ENCODE results near the gene ABCB8. TPM values are rescaled to one million over a fixed set of nuclear protein-coding genes. Genes with fewer than 3 reads are reported as not detected.

Gene ABCB8
- total and polyA plus RNA-seq, 9 of the 15 experiments (the other 6 are each of a cell fraction or from before 2014, with no cell fraction given), result 7.6 to 106 (median 36.3) TPM

GRCh38 chr7:151010307-151011096 is 17.7 kb upstream of the ABCB8 start (continued):
- TF ChIP-seq TEAD1 (CRISPR knock-in tag; IDR thresholded peaks at IDR 0.05) (peak in 1 of 2 experiments; percentile 21; a peak in 1 of 4 replicates), BRCA1 (IDR thresholded peaks at IDR 0.05) (no peak), BRCA1 (CRISPR knock-in tag; IDR thresholded peaks at IDR 0.05) (no peak), FOS (IDR thresholded peaks at IDR 0.05; ENCODE audit: extremely low read depth, insufficient read length) (no peak), BRD4 (IDR thresholded peaks at IDR 0.05) (no peak), ZBED1 (IDR thresholded peaks at IDR 0.05) (no peak), CBFB (CRISPR knock-in tag; IDR thresholded peaks at IDR 0.05) (no peak; the same call in 1 of the 2 replicates), CHAMP1 (IDR thresholded peaks at IDR 0.05) (no peak), MEF2D (tag; conservative IDR thresholded peaks at IDR 0.05; ENCODE audit: low read depth) (no peak), POLR2AphosphoS5 (IDR thresholded peaks at IDR 0.05; ENCODE audit: control insufficient read depth, insufficient read depth, low read depth, low read length) (peak; percentile 9; the same call in 1 of the 2 replicates), DNMT1 (IDR thresholded peaks at IDR 0.05) (no peak), THAP12 (CRISPR knock-in tag; IDR thresholded peaks at IDR 0.05) (peak; percentile 68; the same call in 1 of the 2 replicates), ZNF408 (CRISPR knock-in tag; IDR thresholded peaks at IDR 0.05; ENCODE audit: low read depth) (no peak), DDX20 (tag; IDR thresholded peaks at IDR 0.05; ENCODE audit: low read depth) (no peak), KDM1A (IDR thresholded peaks at IDR 0.05) (no peak)
- TF ChIP-seq, protein P1, sequence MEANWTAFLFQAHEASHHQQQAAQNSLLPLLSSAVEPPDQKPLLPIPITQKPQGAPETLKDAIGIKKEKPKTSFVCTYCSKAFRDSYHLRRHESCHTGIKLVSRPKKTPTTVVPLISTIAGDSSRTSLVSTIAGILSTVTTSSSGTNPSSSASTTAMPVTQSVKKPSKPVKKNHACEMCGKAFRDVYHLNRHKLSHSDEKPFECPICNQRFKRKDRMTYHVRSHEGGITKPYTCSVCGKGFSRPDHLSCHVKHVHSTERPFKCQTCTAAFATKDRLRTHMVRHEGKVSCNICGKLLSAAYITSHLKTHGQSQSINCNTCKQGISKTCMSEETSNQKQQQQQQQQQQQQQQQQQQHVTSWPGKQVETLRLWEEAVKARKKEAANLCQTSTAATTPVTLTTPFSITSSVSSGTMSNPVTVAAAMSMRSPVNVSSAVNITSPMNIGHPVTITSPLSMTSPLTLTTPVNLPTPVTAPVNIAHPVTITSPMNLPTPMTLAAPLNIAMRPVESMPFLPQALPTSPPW (CRISPR knock-in tag; IDR thresholded peaks at IDR 0.05), result peak; percentile 23; the same call in 1 of the 2 replicates
- TF ChIP-seq, protein P2, sequence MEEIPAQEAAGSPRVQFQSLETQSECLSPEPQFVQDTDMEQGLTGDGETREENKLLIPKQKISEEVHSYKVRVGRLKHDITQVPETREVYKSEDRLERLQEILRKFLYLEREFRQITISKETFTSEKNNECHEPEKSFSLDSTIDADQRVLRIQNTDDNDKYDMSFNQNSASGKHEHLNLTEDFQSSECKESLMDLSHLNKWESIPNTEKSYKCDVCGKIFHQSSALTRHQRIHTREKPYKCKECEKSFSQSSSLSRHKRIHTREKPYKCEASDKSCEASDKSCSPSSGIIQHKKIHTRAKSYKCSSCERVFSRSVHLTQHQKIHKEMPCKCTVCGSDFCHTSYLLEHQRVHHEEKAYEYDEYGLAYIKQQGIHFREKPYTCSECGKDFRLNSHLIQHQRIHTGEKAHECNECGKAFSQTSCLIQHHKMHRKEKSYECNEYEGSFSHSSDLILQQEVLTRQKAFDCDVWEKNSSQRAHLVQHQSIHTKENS (CRISPR knock-in tag; IDR thresholded peaks at IDR 0.05), result no peak
- TF ChIP-seq, protein P3, sequence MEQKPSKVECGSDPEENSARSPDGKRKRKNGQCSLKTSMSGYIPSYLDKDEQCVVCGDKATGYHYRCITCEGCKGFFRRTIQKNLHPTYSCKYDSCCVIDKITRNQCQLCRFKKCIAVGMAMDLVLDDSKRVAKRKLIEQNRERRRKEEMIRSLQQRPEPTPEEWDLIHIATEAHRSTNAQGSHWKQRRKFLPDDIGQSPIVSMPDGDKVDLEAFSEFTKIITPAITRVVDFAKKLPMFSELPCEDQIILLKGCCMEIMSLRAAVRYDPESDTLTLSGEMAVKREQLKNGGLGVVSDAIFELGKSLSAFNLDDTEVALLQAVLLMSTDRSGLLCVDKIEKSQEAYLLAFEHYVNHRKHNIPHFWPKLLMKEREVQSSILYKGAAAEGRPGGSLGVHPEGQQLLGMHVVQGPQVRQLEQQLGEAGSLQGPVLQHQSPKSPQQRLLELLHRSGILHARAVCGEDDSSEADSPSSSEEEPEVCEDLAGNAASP (IDR thresholded peaks at IDR 0.05), result no peak

All from K562 (cell line).